22Rv1 (cell line): ENCODE measurements around the gene ITGB1.

Source experiments
- H3K27ac ChIP-seq: fragments of 450-650 bp; 2 replicates; pipeline ENCODE4 v1.5.1; 2017
- ZFX ChIP-seq: fragments of 450-650 bp; IDR thresholded peaks from 2 replicates; pipeline ENCODE4 v1.6.1; 2017; ENCODE audit warnings: antibody characterized with exemption, borderline replicate concordance
- TF ChIP-seq, protein P1 (sequence below): fragments of 450-650 bp; IDR thresholded peaks from 2 replicates; pipeline ENCODE4 v1.5.1; 2017; ENCODE audit warnings: mild to moderate bottlenecking

ITGB1 gene

GRCh38 chr10:32890444-32890843 lies 67.6 kb downstream of the ITGB1 start:
- TF ChIP-seq ZFX, result no peak
- TF ChIP-seq, protein P1, sequence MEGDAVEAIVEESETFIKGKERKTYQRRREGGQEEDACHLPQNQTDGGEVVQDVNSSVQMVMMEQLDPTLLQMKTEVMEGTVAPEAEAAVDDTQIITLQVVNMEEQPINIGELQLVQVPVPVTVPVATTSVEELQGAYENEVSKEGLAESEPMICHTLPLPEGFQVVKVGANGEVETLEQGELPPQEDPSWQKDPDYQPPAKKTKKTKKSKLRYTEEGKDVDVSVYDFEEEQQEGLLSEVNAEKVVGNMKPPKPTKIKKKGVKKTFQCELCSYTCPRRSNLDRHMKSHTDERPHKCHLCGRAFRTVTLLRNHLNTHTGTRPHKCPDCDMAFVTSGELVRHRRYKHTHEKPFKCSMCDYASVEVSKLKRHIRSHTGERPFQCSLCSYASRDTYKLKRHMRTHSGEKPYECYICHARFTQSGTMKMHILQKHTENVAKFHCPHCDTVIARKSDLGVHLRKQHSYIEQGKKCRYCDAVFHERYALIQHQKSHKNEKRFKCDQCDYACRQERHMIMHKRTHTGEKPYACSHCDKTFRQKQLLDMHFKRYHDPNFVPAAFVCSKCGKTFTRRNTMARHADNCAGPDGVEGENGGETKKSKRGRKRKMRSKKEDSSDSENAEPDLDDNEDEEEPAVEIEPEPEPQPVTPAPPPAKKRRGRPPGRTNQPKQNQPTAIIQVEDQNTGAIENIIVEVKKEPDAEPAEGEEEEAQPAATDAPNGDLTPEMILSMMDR, result no peak
- no peak overlapping the region for H3K27ac ChIP-seq

GRCh38 chr10:32889631-32890212 lies 68.3 kb downstream of the ITGB1 start:
- TF ChIP-seq, protein P1, result no peak
- TF ChIP-seq ZFX, result no peak
- no peak overlapping the region for H3K27ac ChIP-seq

DNA sequence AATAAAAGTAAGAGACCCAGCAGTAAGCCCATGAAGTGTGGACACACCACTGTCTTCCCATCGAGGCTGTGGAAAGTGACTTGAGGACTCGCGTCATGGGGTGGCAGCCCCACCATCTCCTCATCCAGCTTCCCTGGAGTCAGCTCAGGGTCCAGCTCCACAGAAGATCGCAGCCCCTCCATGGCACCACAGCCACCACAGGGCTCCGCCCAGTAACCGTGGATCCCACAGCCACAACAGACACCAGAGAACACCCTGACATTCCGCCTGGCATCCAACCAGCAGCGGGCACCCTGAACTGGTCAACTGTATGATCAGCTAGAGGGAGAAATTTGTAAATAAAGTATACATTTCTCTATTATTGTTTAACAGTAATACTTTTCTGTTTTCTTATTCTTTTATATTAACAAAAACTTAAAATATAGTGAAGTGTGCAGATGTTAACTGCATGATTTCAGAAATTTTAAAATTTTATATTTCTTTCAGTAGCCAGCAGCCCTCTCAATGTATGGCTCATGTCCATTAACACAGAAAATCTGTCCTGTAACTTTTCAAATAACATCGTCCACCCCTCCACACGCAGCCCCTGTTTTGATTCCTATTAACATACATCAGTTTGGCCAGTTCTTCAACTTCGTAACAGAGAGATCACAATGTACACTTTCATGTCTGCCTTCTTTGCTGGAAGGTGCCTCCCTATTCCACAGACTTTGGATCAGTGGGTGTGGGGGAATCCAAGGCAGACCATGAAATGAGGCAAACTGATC lies 69.7 kb downstream of the ITGB1 start:
- TF ChIP-seq, protein P1, result no peak
- TF ChIP-seq ZFX, result no peak
- H3K27ac ChIP-seq, result no peak overlapping the region

- TF ChIP-seq ZFX, result no peak
- TF ChIP-seq, protein P1, result no peak
- H3K27ac ChIP-seq, result no peak overlapping the region
These were observed 70.5 kb downstream of the ITGB1 start for GRCh38 chr10:32887481-32887880.

GRCh38 chr10:32882076-32882475 lies 76.0 kb downstream of the ITGB1 start:
- no peak overlapping the region for H3K27ac ChIP-seq
- TF ChIP-seq, protein P1, result no peak
- TF ChIP-seq ZFX, result no peak

DNA sequence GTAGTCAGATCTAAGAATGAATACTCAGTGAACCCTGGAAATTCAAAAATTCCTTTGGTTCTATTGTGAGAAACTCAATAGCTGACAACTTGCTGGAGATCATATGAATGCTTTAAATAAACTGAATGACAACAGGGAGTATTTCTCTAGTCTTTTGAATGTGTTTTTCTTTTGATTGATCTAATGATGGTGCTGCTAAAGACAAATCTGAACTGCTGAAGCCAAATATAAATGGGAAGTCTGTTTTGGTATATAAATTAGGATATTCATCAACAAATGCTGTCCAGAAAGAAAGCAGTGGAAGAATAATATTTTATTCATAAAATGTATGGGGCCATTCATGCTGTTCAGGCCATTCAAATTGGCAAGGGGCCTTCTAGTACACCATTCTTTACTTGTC lies 79.4 kb downstream of the ITGB1 start:
- TF ChIP-seq, protein P1, result no peak
- no peak for TF ChIP-seq ZFX
- H3K27ac ChIP-seq, result no peak overlapping the region

GRCh38 chr10:32877915-32878314 lies 80.1 kb downstream of the ITGB1 start:
- TF ChIP-seq, protein P1, result no peak
- no peak for TF ChIP-seq ZFX
- H3K27ac ChIP-seq, result no peak overlapping the region
